Naive B cell (primary cell): Measurements from ENCODE around the gene NOLC1. TPM values are rescaled to one million over a fixed set of nuclear protein-coding genes. Genes with fewer than 3 reads are reported as not detected.

Source experiments
- ATAC-seq, 2 donors: fragments of 150-1000 bp; cut with Tn5 transposase; 2 replicates each; pipeline ENCODE4 v1.10.0; 2021; ENCODE audit warnings: low read depth in 2 of 2, mild to moderate bottlenecking in 2 of 2, moderate library complexity in 2 of 2
- DNase-seq: peaks from one replicate; pipeline ENCODE4 v3.0.0; 2022
- H3K27ac Mint-ChIP-seq, 6 donors: one replicate each; pipeline ENCODE4 v1.8.0; 2020 to 2022; ENCODE audit warnings: mild to moderate bottlenecking in 6 of 6, mixed read lengths in 6 of 6, moderate library complexity in 5 of 6, inconsistent platforms in 2 of 6
- H3K27me3 Mint-ChIP-seq, 3 donors: one replicate each; pipeline ENCODE4 v1.8.0; 2021 to 2022; ENCODE audit warnings: mixed read lengths in 3 of 3, mild to moderate bottlenecking in 1 of 3
- H3K36me3 Mint-ChIP-seq, 2 donors: one replicate each; pipeline ENCODE4 v1.8.0; 2020 to 2022; ENCODE audit warnings: mixed read lengths in 2 of 2, inconsistent platforms in 1 of 2, mild to moderate bottlenecking in 1 of 2
- H3K4me1 Mint-ChIP-seq, 3 donors: one replicate each; pipeline ENCODE4 v1.8.0; 2020 to 2022; ENCODE audit warnings: mixed read lengths in 3 of 3, inconsistent platforms in 1 of 3, mild to moderate bottlenecking in 1 of 3, moderate library complexity in 1 of 3
- H3K4me3 Mint-ChIP-seq, 8 donors: one replicate each; pipeline ENCODE4 v1.8.0; 2020 to 2022; ENCODE audit warnings: mild to moderate bottlenecking in 8 of 8, mixed read lengths in 8 of 8, moderate library complexity in 8 of 8, inconsistent platforms in 2 of 8
- H3K9me3 Mint-ChIP-seq, 7 donors: one replicate each; pipeline ENCODE4 v1.8.0; 2020 to 2022; ENCODE audit warnings: mixed read lengths in 7 of 7, mild to moderate bottlenecking in 5 of 7, inconsistent platforms in 2 of 7, moderate library complexity in 1 of 7
- polyA plus RNA-seq, 6 donors: library from polyadenylated mRNA; unstranded; fragments of 300-500 nt; fragmentation: Illumina TruSeq; gene quantifications; one replicate each; pipeline ENCODE4 v1.2.3, GENCODE V29; 2021; ENCODE audit warnings: low read depth in 6 of 6

The NOLC1 gene
- polyA plus RNA-seq, 6 donors from 2014 or later = 8.6 to 59.3 (median 47.1) TPM

DNA sequence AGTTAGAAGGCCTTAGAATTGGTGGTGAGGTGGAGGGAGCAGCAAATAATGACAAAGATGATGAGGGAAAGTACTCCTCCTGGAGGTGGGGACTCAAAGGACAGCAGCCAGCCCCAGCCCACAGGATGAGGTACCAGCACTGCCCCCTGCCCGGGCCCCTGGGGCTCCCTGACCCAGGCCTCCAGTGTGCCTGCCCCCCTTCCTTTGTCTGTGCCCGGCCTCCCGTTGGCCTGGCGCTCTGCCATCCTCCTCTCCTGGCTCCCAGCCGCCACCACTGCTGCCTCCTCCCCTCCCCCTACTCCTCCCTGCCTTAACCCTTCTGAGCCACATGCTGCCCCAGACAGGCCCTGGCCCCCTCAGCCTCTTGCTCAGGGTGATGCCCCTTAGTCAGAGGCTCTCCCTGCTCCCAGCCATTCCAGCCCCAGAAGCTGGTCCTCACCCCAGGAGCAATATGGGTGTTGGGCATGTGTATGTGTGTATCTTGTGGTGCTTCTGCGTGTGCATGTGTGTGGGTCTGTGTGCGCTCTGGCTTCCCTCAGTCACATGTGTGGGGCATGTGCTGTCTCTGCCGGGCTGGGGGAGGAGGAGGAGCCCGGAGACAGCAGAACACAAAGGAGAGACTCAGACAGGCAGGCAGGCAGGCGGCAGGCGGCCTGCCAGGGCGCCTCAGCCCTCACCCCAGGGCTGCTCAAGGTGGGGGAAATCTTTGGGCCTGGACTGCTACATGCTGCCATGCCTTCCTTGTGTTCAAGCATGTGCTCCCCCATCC, 34.6 kb upstream of the NOLC1 start:
- no peaks in the 10 kb centered on the region for H3K9me3 Mint-ChIP-seq
- H3K4me1 Mint-ChIP-seq = peaks cover 67 to 81% (median 80%) of the 10 kb centered on the region in 3 donors
- H3K27me3 Mint-ChIP-seq = no peaks in the 10 kb centered on the region
- H3K4me3 Mint-ChIP-seq = peak overlapping the region; percentile 86 to 97 (median 92)
- peak; percentile 10 to 14 for ATAC-seq
- peak overlapping the region; percentile 89 to 98 (median 96) for H3K27ac Mint-ChIP-seq
- DNase-seq = peak; percentile 44
- H3K36me3 Mint-ChIP-seq = no peaks in the 10 kb centered on the region

DNA sequence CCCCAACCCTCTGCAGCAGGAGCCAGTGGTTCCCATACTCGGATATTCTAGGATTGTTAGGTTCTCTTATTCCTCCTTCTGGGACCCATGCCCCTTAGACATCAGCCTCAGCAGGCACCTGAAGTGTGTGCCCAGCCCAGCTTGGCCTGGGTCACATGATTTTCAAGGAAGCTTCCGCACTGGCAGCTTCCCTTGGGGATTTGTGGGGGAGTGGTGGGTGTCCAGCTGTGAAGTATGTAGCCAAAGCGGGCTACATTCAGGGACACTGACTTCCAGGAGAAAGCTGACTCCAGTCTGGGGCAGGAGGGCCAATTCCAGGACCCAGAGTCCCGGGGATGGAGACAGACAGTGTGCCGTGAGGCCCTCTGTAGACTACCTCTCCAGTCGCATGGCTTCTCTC, 33.3 kb upstream of the NOLC1 start:
- Mint-ChIP-seq H3K27ac (peak overlapping the region; percentile 79 to 98 (median 96)), H3K4me3 (peak overlapping the region; percentile 86 to 97 (median 92)), H3K9me3 (no peaks in the 10 kb centered on the region), H3K27me3 (no peaks in the 10 kb centered on the region), H3K4me1 (peaks cover 60 to 72% (median 68%) of the 10 kb centered on the region in 3 donors), H3K36me3 (no peaks in the 10 kb centered on the region)
- peak in 1 of 2 donors; percentile 7 for ATAC-seq
- DNase-seq = peak; percentile 64

- Mint-ChIP-seq H3K9me3 (no peaks in the 10 kb centered on the region), H3K4me1 (peaks cover 58 to 71% (median 67%) of the 10 kb centered on the region in 3 donors), H3K4me3 (peak overlapping the region; percentile 86 to 97 (median 92)), H3K36me3 (no peaks in the 10 kb centered on the region), H3K27me3 (no peaks in the 10 kb centered on the region), H3K27ac (peak overlapping the region; percentile 79 to 98 (median 94))
- ATAC-seq (peak; percentile 15 to 19), DNase-seq (peak; percentile 39)
Measured at GRCh38 chr10:102119417-102120141, 32.6 kb upstream of the NOLC1 start.

- H3K27me3 Mint-ChIP-seq = no peaks in the 10 kb centered on the region
- ATAC-seq (peak; percentile 68 to 70), DNase-seq (peak; percentile 82)
- peak within 1 kb of the TSS; percentile 91 to 97 (median 93) for H3K4me3 Mint-ChIP-seq
- no peaks in the 10 kb centered on the region for H3K9me3 Mint-ChIP-seq
- H3K27ac Mint-ChIP-seq = peak within 1 kb of the TSS; percentile 89 to 98 (median 96)
- H3K4me1 Mint-ChIP-seq = peaks cover 53 to 63% (median 60%) of the 10 kb centered on the region in 3 donors
- H3K36me3 Mint-ChIP-seq = no peaks in the 10 kb centered on the region
Measured at GRCh38 chr10:102120142-102120990, 31.8 kb upstream of the NOLC1 start, which contains the start of gene LDB1. Gene LDB1 (minus strand): TSS chr10:102120368. CDS start chr10:102120110, 258 bp downstream.

DNA sequence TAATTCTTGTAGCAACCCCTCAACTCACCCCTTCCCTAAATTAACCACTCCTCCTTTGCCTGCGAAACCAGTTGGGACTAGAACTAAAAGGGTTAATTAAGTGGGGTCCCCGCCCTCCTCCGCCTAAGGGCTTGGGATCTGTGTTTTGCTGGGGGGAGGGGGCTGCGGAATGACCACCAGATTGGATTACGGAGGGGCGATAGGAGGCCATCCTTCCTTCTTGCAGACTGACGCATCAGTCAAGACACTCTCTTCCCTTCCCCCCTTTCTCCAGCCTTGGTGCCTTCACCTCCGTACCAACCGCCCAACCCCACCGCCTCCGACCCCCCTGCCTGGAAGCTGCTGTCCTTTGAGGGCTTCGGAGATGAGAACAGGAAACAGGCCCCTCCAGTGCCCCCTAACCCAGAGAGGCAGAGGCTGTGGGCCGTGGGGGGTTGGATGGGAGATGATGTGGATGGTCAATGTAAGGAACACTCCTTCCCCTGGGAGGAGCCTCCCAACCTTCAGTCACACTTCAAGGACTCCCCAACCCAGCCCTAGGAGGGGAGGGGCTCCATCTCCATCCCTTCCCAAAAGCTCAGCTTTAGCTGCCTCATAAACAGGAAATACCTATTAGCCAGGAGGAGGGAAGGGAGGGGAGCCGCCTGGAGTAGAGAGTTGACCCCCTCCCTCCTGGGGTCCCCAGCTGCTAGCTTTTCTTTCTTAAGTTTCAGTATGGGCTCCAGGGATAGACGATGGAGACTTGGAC, 31.0 kb upstream of the NOLC1 start:
- Mint-ChIP-seq H3K27ac (peak overlapping the region; percentile 89 to 97 (median 96)), H3K4me1 (peaks cover 47 to 55% (median 52%) of the 10 kb centered on the region in 3 donors), H3K36me3 (no peaks in the 10 kb centered on the region), H3K4me3 (peak overlapping the region; percentile 91 to 97 (median 93)), H3K27me3 (no peaks in the 10 kb centered on the region), H3K9me3 (no peaks in the 10 kb centered on the region)
- DNase-seq (no peak), ATAC-seq (no peak)

DNA sequence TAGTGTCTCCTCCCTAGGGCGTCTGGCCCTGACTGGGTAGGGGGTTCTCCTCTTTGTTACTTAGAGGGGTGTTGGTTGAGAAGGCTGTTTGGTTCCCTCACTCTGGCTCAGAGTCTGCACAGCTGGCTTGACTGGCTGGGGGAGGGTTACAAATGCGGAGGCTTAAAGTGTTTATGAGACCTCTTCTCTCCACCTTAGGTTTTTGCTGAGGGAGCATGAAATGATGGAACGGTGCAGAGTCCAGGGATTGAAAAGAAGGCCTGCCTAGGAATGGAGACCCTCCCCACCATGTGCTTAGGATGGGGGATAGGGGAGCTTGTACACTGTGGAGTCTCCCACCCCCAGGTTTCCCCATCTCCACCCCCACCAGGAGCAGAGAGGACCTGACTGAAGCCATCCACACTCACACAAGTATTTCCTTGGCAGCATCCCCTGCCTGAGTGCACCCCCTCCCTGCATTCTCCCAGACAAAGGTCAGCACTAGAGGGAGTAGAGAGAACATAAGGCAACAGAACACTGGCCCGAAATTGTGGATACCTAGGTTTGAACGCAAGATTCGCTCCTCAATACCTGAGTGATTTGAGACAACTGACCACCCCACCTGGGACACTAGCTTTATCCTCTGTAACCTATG, 30.3 kb upstream of the NOLC1 start:
- ATAC-seq (no peak), DNase-seq (no peak)
- no peaks in the 10 kb centered on the region for H3K9me3 Mint-ChIP-seq
- H3K36me3 Mint-ChIP-seq = no peaks in the 10 kb centered on the region
- H3K4me3 Mint-ChIP-seq = peak overlapping the region; percentile 91 to 97 (median 93)
- H3K27me3 Mint-ChIP-seq = no peaks in the 10 kb centered on the region
- peaks cover 42 to 48% (median 45%) of the 10 kb centered on the region in 3 donors for H3K4me1 Mint-ChIP-seq
- H3K27ac Mint-ChIP-seq = peak overlapping the region in 4 of 6 donors; percentile 89 to 97 (median 94)

- DNase-seq = no peak
- Mint-ChIP-seq H3K4me1 (peaks cover 37 to 42% (median 39%) of the 10 kb centered on the region in 3 donors), H3K9me3 (no peaks in the 10 kb centered on the region), H3K27ac (peak overlapping the region in 3 of 6 donors; percentile 39 to 93 (median 65)), H3K27me3 (no peaks in the 10 kb centered on the region), H3K36me3 (no peaks in the 10 kb centered on the region), H3K4me3 (peak overlapping the region in 4 of 8 donors; percentile 39 to 95 (median 80))
- ATAC-seq = no peak
Measured at GRCh38 chr10:102122450-102122849, 29.7 kb upstream of the NOLC1 start.

DNA sequence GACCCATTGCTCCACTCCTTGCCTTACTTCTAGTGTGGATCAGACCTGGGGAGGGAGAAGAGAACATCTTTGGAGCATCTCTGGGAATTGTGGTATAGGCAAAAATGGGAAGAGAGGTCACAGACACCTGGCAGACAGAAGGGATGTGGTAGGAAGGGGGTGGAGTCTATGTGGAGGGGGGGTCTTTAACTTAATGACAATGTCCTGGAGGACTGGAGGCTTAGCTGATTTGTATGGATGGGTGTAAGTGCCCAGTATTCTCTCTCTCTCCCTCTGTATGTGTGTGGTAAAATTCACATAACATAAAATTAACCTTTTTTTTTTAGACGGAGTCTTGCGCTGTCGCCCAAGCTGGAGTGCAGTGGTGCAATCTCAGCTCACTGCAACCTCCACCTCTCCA, 29.0 kb upstream of the NOLC1 start:
- Mint-ChIP-seq H3K4me3 (peak overlapping the region in 1 of 8 donors; percentile 93), H3K27ac (peak overlapping the region in 4 of 6 donors; percentile 37 to 92 (median 64))

GRCh38 chr10:102131286-102132170, 20.7 kb upstream of the NOLC1 start:
- H3K4me3 Mint-ChIP-seq = peak overlapping the region in 3 of 8 donors; percentile 21 to 98 (median 91)
- no peak for ATAC-seq

More for the DNA sequence above, 29.0 kb upstream of the NOLC1 start:
- Mint-ChIP-seq H3K27me3 (no peaks in the 10 kb centered on the region), H3K9me3 (no peaks in the 10 kb centered on the region), H3K4me1 (peaks cover 29 to 34% (median 31%) of the 10 kb centered on the region in 3 donors), H3K36me3 (no peaks in the 10 kb centered on the region)
- ATAC-seq = no peak
- no peak for DNase-seq

DNA sequence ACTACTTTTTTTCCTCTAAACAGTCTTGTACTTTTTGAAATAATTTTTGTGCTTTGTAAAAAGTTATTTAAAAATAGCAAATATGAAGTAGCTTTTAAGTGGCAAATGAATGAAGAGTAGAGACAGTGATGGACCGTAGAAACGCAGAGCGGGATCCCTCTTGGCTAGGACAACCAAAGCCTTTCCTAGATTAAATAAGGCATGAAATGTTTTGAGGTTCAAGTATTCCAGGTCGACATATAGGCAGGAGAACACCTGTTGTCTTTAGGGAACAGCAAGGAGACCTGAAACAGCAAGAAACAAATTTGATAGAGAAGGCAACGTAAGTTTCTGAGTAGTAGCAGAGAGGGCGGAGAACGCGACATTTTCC, 20.0 kb upstream of the NOLC1 start:
- H3K9me3 Mint-ChIP-seq = no peaks in the 10 kb centered on the region
- ATAC-seq = no peak
- DNase-seq = no peak
- H3K36me3 Mint-ChIP-seq = no peaks in the 10 kb centered on the region
- H3K4me3 Mint-ChIP-seq = peak overlapping the region; percentile 87 to 100 (median 98)
- H3K27ac Mint-ChIP-seq = peak overlapping the region in 3 of 6 donors; percentile 97 to 99 (median 99)
- H3K4me1 Mint-ChIP-seq = peaks cover 30 to 47% (median 31%) of the 10 kb centered on the region in 3 donors
- H3K27me3 Mint-ChIP-seq = no peaks in the 10 kb centered on the region

More at GRCh38 chr10:102131286-102132170, 20.7 kb upstream of the NOLC1 start:
- H3K4me1 Mint-ChIP-seq = peaks cover 30 to 42% (median 31%) of the 10 kb centered on the region in 3 donors
- H3K36me3 Mint-ChIP-seq = no peaks in the 10 kb centered on the region
- DNase-seq = no peak
- no peaks in the 10 kb centered on the region for H3K9me3 Mint-ChIP-seq
- H3K27me3 Mint-ChIP-seq = no peaks in the 10 kb centered on the region
- peak overlapping the region in 1 of 6 donors; percentile 97 for H3K27ac Mint-ChIP-seq
